GM12801 (cell line): Measurements from ENCODE around the gene CYTH1.

Source experiments
- CTCF ChIP-seq: IDR thresholded peaks from one replicate; pipeline ENCODE4 v1.5.1; 2011; ENCODE audit warnings: control low read depth; ENCODE audit not compliant: insufficient read length; ENCODE audit errors: extremely low read depth

CYTH1 gene

DNA sequence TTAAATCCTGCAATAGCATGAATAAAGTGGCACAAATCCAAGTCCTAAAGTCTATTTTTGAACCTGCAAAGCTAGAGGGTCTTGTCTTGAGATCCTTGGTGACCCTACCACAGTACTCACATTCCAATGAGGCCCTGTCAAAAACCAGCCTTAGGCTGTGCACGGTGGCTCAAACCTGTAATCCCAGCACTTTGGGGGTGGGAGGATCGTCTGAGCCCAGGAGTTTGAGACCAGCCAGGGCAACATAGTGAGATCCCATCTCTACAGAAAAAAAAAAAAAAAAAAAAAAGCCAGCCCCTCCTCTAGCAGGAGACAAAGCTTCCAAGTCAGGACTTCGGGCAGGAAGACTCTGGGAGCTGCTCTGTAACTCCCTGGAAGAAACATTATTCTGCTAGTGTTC is 16.3 kb downstream of the CYTH1 start:
- TF ChIP-seq CTCF = no peak

GRCh38 chr17:78764871-78765270 is 17.2 kb downstream of the CYTH1 start:
- TF ChIP-seq CTCF = no peak

DNA sequence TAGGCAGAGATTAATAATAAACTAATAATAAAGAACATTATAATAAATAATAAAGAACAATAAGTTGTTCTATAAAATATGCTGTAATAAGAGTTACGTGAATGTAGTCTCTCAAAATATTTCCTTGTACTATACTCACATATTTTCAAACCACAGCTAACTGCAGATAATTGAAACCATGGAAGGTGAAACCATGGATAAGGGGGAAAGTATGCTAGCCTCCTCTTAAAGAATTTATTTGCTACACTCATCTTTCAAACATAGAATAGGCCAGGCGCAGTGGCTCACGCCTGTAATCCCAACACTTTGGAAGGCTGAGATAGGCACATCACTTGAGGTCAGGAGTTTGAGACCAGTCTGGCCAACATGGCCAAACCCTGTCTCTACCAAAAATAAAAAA is 18.5 kb downstream of the CYTH1 start:
- TF ChIP-seq CTCF = no peak

GRCh38 chr17:78761789-78762406 is 20.2 kb downstream of the CYTH1 start:
- TF ChIP-seq CTCF = no peak

GRCh38 chr17:78759969-78760352 is 22.1 kb downstream of the CYTH1 start:
- TF ChIP-seq CTCF = no peak

- no peak for TF ChIP-seq CTCF
Observed at GRCh38 chr17:78759203-78759968, 22.7 kb downstream of the CYTH1 start.

DNA sequence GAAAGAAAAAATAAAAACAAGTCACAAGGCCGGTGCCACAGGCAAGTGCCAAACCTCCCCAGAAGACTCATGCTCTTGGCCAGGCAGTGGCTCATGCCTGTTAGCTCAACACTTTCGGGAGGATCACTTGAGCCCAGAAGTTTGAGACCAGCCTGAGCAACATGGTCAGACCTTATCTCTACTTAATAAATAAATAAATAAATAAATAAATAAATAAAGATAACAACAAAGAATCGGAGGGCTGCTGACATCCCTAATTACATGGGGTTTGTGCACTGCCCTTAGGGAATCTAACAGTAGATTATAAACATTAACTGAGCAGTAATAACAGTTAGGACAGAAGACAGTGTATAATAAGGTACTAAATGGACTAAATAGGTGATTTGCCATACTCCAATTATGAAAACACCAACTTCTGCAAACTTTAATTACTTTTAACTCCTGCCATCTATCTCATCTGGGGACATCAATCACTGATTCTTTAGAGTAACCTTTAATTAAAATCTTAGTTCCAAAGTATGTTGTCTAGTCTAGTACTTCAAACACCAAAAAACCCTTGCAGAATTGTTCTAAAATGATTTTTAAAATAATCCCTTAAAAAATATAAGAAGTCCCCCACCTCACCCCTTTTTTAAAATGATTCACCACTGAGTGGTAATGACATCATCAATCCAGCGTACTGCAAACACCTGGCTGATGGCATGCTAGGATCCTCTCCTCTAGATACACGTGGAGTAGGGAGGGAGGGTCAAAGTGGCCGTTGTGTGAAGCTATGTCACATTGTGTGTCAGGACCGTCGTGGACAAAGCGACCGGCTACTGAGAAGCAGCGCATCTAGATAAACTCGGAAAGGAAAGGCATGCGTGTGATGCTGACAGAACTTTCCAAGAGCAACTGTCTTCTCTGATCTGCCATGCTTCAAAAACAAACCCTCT is 28.5 kb downstream of the CYTH1 start:
- TF ChIP-seq CTCF = no peak
